GM23338 (cell line): ENCODE results near the gene IL17C. TPM values are rescaled to one million over a fixed set of nuclear protein-coding genes. Genes with fewer than 3 reads are reported as not detected.

Experiments
- ATAC-seq: fragments of 200-7000 bp; cut with Tn5 transposase; 3 replicates; pipeline ENCODE4 v1.9.1; 2020
- DNase-seq: peaks from one replicate; pipeline ENCODE4 v3.0.0-alpha.2; 2015; ENCODE audit warnings: low spot score
- H2AFZ ChIP-seq: fragments of 200-600 bp; sonication (generic); 2 replicates; pipeline ENCODE4 v1.8.0; 2016; ENCODE audit warnings: antibody characterized with exemption, mild to moderate bottlenecking, moderate library complexity
- H3F3A ChIP-seq: fragments of 200-600 bp; sonication (generic); replicated peaks from 2 replicates; pipeline ENCODE4 v1.8.0; 2017; ENCODE audit warnings: antibody characterized with exemption, mixed run types, low read depth
- H3K27ac ChIP-seq: fragments of 200-600 bp; sonication (generic); 2 replicates; pipeline ENCODE4 v1.6.1; 2016; ENCODE audit warnings: low read depth
- H3K27me3 ChIP-seq: fragments of 200-600 bp; sonication (generic); 2 replicates; pipeline ENCODE4 v1.8.0; 2016; ENCODE audit warnings: mild to moderate bottlenecking, mixed run types, moderate library complexity; ENCODE audit not compliant: insufficient read depth
- H3K36me3 ChIP-seq: fragments of 200-600 bp; sonication (generic); 2 replicates; pipeline ENCODE4 v1.8.0; 2016; ENCODE audit warnings: mild to moderate bottlenecking; ENCODE audit not compliant: insufficient read depth
- H3K4me1 ChIP-seq: fragments of 200-600 bp; sonication (generic); 2 replicates; pipeline ENCODE4 v1.8.0; 2016; ENCODE audit warnings: mild to moderate bottlenecking, moderate library complexity; ENCODE audit not compliant: insufficient read depth
- H3K4me2 ChIP-seq: fragments of 200-600 bp; sonication (generic); 2 replicates; pipeline ENCODE4 v1.7.1; 2017; ENCODE audit warnings: mixed run types
- H3K4me3 ChIP-seq: fragments of 200-600 bp; sonication (generic); 2 replicates; pipeline ENCODE4 v1.6.1; 2016; ENCODE audit warnings: mixed run types
- H3K79me2 ChIP-seq: fragments of 200-600 bp; sonication (generic); replicated peaks from 2 replicates; pipeline ENCODE4 v1.8.0; 2017; ENCODE audit warnings: mild to moderate bottlenecking; ENCODE audit not compliant: insufficient read depth
- H3K9me2 ChIP-seq: fragments of 200-600 bp; sonication (generic); 2 replicates; pipeline ENCODE4 v1.8.0; 2017; ENCODE audit not compliant: insufficient read depth
- H4K20me1 ChIP-seq: fragments of 200-600 bp; sonication (generic); replicated peaks from 2 replicates; pipeline ENCODE4 v1.8.0; 2017; ENCODE audit warnings: mild to moderate bottlenecking; ENCODE audit not compliant: insufficient read depth
- H3K27ac Mint-ChIP-seq: 2 replicates; pipeline ENCODE4 v1.8.0; 2020; ENCODE audit warnings: inconsistent platforms, mild to moderate bottlenecking, moderate library complexity, mixed read lengths
- H3K27me3 Mint-ChIP-seq: 3 replicates; pipeline ENCODE4 v1.8.0; 2022; ENCODE audit warnings: low read depth, mild to moderate bottlenecking, moderate library complexity, mixed read lengths, inconsistent platforms; ENCODE audit not compliant: insufficient read depth, poor library complexity
- H3K36me3 Mint-ChIP-seq: 3 replicates; pipeline ENCODE4 v1.8.0; 2021; ENCODE audit warnings: low read depth, mild to moderate bottlenecking, inconsistent platforms, moderate library complexity, mixed read lengths
- H3K4me1 Mint-ChIP-seq: 3 replicates; pipeline ENCODE4 v1.8.0; 2020; ENCODE audit warnings: mild to moderate bottlenecking, inconsistent platforms, mixed read lengths
- H3K4me3 Mint-ChIP-seq: 3 replicates; pipeline ENCODE4 v1.8.0; 2021; ENCODE audit warnings: moderate library complexity, mild to moderate bottlenecking, inconsistent platforms, mixed read lengths
- H3K9me3 Mint-ChIP-seq: 3 replicates; pipeline ENCODE4 v1.8.0; 2020; ENCODE audit warnings: moderate library complexity, mild to moderate bottlenecking, inconsistent platforms, mixed read lengths
- CREB1 ChIP-seq: fragments of 250-450 bp; sonication (Bioruptor Pico); IDR thresholded peaks from 2 replicates; pipeline ENCODE4 v1.5.0; 2020; ENCODE audit warnings: low read depth, mild to moderate bottlenecking, moderate library complexity
- ETS1 ChIP-seq: IDR thresholded peaks from 2 replicates; pipeline ENCODE4 v1.6.1; 2016; ENCODE audit warnings: antibody characterized with exemption
- EZH2 ChIP-seq: fragments of 200-600 bp; sonication (generic); IDR thresholded peaks from one replicate; pipeline ENCODE4 v1.8.0; 2017; ENCODE audit warnings: antibody characterized with exemption, mild to moderate bottlenecking, low read depth; ENCODE audit not compliant: unreplicated experiment
- EZH2phosphoT487 ChIP-seq: fragments of 200-600 bp; sonication (generic); IDR thresholded peaks from one replicate; pipeline ENCODE4 v1.8.1; 2018; ENCODE audit warnings: antibody characterized with exemption; ENCODE audit not compliant: unreplicated experiment
- JUNB ChIP-seq: IDR thresholded peaks from one replicate; pipeline ENCODE4 v1.6.1; 2016; ENCODE audit warnings: antibody characterized with exemption; ENCODE audit not compliant: unreplicated experiment
- NANOG ChIP-seq: IDR thresholded peaks from 2 replicates; pipeline ENCODE4 v1.6.1; 2016; ENCODE audit warnings: antibody characterized with exemption, borderline replicate concordance
- POLR2AphosphoS5 ChIP-seq: IDR thresholded peaks from 2 replicates; pipeline ENCODE4 v1.6.1; 2016; ENCODE audit warnings: antibody characterized with exemption, low read depth
- REST ChIP-seq: IDR thresholded peaks from one replicate; pipeline ENCODE4 v1.6.1; 2018; ENCODE audit warnings: antibody characterized with exemption; ENCODE audit not compliant: unreplicated experiment
- STAT1 ChIP-seq: IDR thresholded peaks from one replicate; pipeline ENCODE4 v1.6.1; 2016; ENCODE audit warnings: antibody characterized with exemption; ENCODE audit not compliant: unreplicated experiment
- ZNF114 ChIP-seq: fragments of 250-450 bp; sonication (Bioruptor Pico); IDR thresholded peaks from 2 replicates; pipeline ENCODE4 v1.5.0; 2020; ENCODE audit warnings: mild to moderate bottlenecking, moderate library complexity
- ZNF331 ChIP-seq: fragments of 250-450 bp; sonication (Bioruptor Pico); IDR thresholded peaks from 2 replicates; pipeline ENCODE4 v1.5.0; 2020; ENCODE audit warnings: low read depth, mild to moderate bottlenecking, moderate library complexity
- ZNF462 ChIP-seq: fragments of 250-450 bp; sonication (Bioruptor Pico); IDR thresholded peaks from 2 replicates; pipeline ENCODE4 v1.5.0; 2020; ENCODE audit warnings: mild to moderate bottlenecking, moderate library complexity
- polyA plus RNA-seq: library from polyadenylated mRNA; unstranded; fragments of >200 nt; fragmentation: Nextera tagmentation; extraction: Ambion mirVana; gene quantifications from 2 replicates; pipeline ENCODE4 v1.2.1, GENCODE V29; 2016
- total RNA-seq: library from RNA; depleted of rRNA; stranded (reverse); fragments of >200 nt; shearing (Covaris generic); gene quantifications from 2 replicates; pipeline ENCODE4 v1.2.3, GENCODE V29; 2014

The IL17C gene
- total and polyA plus RNA-seq, 2 experiments from 2014 or later = 2.7 to 3.9 TPM

- Mint-ChIP-seq H3K4me1 (peaks cover 8% of the 10 kb centered on the region), H3K36me3 (peaks cover 18% of the 10 kb centered on the region; the same call in 2 of the 3 replicates), H3K9me3 (no peaks in the 10 kb centered on the region), H3K4me3 (peak overlapping the region; percentile 87), H3K27me3 (peaks cover 9% of the 10 kb centered on the region), H3K27ac (no peak overlapping the region)
- Histone ChIP-seq H3K36me3 (no peaks in the 10 kb centered on the region; the same call in 1 of the 2 replicates), H3F3A (0 out of 2 replicates have a peak, but pooled peaks cover 7% of the 10 kb centered on the region), H3K27me3 (no peaks in the 10 kb centered on the region), H2AFZ (no peak overlapping the region), H3K4me1 (peaks cover 11% of the 10 kb centered on the region; the same call in 1 of the 2 replicates), H3K27ac (no peak overlapping the region), H3K9me2 (no peaks in the 10 kb centered on the region), H3K79me2 (peaks cover 14% of the 10 kb centered on the region; the same call in 1 of the 2 replicates), H4K20me1 (peaks cover 7% of the 10 kb centered on the region; the same call in 1 of the 2 replicates), H3K4me2 (peak overlapping the region; percentile 98), H3K4me3 (peak overlapping the region; percentile 96)
- DNase-seq = no peak
- no peak for TF ChIP-seq NANOG
- TF ChIP-seq STAT1 = no peak
- no peak for TF ChIP-seq REST
- TF ChIP-seq POLR2AphosphoS5 = no peak
- TF ChIP-seq ETS1 = no peak
- TF ChIP-seq JUNB = no peak
- TF ChIP-seq CREB1 (CRISPR knock-in tag) = no peak
- no peak for TF ChIP-seq EZH2phosphoT487
- no peak for TF ChIP-seq ZNF331 (CRISPR knock-in tag)
- TF ChIP-seq EZH2 = no peak
- no peak for TF ChIP-seq ZNF462 (CRISPR knock-in tag)
- no peak for TF ChIP-seq ZNF114
- no peak for ATAC-seq
Observed at GRCh38 chr16:88649195-88649923, 11.0 kb downstream of the IL17C start.
